Naive thymus-derived CD4-positive, alpha-beta T cell (primary cell): Measurements from ENCODE around the gene COL7A1. TPM values are rescaled to one million over a fixed set of nuclear protein-coding genes. Genes with fewer than 3 reads are reported as not detected.
A peak's percentile ranks its signal among the peaks of the same experiment; 100 is the strongest.

Source experiments
- ATAC-seq: fragments of 150-1000 bp; cut with Tn5 transposase; 2 replicates; pipeline ENCODE4 v1.10.0; 2021; ENCODE audit warnings: mild to moderate bottlenecking, moderate library complexity
- CTCF ChIA-PET: fragments of 350-600 bp; sonication (Branson Sonifier 250); formaldehyde crosslinking; loops from one replicate; lab custom pipeline; 2021; ENCODE audit warnings: antibody characterized with exemption; lab: Charles Lee
- POLR2A ChIA-PET: fragments of 350-600 bp; sonication (Branson Sonifier 250); formaldehyde crosslinking; loops from one replicate; lab custom pipeline; 2021; ENCODE audit warnings: antibody characterized with exemption, inconsistent platforms; lab: Charles Lee
- DNase-seq, 9 donors: peaks; one replicate each; pipeline versions ENCODE4 v3.0.0 to v3.0.0-alpha.2; 2020 to 2022; ENCODE audit warnings: mixed read lengths in 1 of 9
- H3K27ac ChIP-seq: one replicate; pipeline ENCODE4 v1.7.0; 2013; ENCODE audit warnings: mild to moderate bottlenecking, low read depth, low read length, moderate library complexity
- H3K27me3 ChIP-seq, 2 donors: one replicate each; pipeline ENCODE4 v1.7.0; 2013; ENCODE audit warnings: low read length in 2 of 2, mild to moderate bottlenecking in 2 of 2, moderate library complexity in 2 of 2; ENCODE audit not compliant: control insufficient read depth in 2 of 2, insufficient read depth in 2 of 2
- H3K36me3 ChIP-seq, 3 experiments: 1 replicate in 2 of 3; 2 replicates in 1 of 3; pipeline ENCODE4 v1.7.0; 2013; ENCODE audit warnings: low read length in 3 of 3, mild to moderate bottlenecking in 3 of 3, moderate library complexity in 1 of 3; ENCODE audit not compliant: insufficient read depth in 3 of 3, control insufficient read depth in 2 of 3
- H3K4me1 ChIP-seq, 2 donors: one replicate each; pipeline ENCODE4 v1.7.0; 2013; ENCODE audit warnings: low read length in 2 of 2, mild to moderate bottlenecking in 2 of 2, moderate library complexity in 1 of 2; ENCODE audit not compliant: control insufficient read depth in 2 of 2, insufficient read depth in 2 of 2
- H3K4me3 ChIP-seq: 2 replicates; pipeline ENCODE4 v1.7.0; 2013; ENCODE audit warnings: mild to moderate bottlenecking, low read length
- H3K9me3 ChIP-seq, 3 experiments: 1 replicate in 2 of 3; 2 replicates in 1 of 3; pipeline ENCODE4 v1.7.0; 2013; ENCODE audit warnings: low read length in 3 of 3; ENCODE audit not compliant: control insufficient read depth in 2 of 3
- H3K27ac Mint-ChIP-seq, 9 donors: one replicate each; pipeline ENCODE4 v1.8.0; 2020 to 2022; ENCODE audit warnings: mixed read lengths in 9 of 9, mild to moderate bottlenecking in 8 of 9, moderate library complexity in 5 of 9, inconsistent platforms in 2 of 9
- H3K27me3 Mint-ChIP-seq, 5 donors: one replicate each; pipeline ENCODE4 v1.8.0; 2021 to 2022; ENCODE audit warnings: mixed read lengths in 5 of 5, mild to moderate bottlenecking in 1 of 5
- H3K36me3 Mint-ChIP-seq, 5 donors: one replicate each; pipeline ENCODE4 v1.8.0; 2020 to 2022; ENCODE audit warnings: mixed read lengths in 5 of 5, mild to moderate bottlenecking in 3 of 5, inconsistent platforms in 1 of 5
- H3K4me1 Mint-ChIP-seq, 7 donors: one replicate each; pipeline ENCODE4 v1.8.0; 2020 to 2022; ENCODE audit warnings: mixed read lengths in 7 of 7, mild to moderate bottlenecking in 3 of 7, inconsistent platforms in 1 of 7
- H3K4me3 Mint-ChIP-seq, 10 donors: one replicate each; pipeline ENCODE4 v1.8.0; 2020 to 2022; ENCODE audit warnings: mild to moderate bottlenecking in 10 of 10, mixed read lengths in 10 of 10, moderate library complexity in 6 of 10, inconsistent platforms in 2 of 10
- H3K9me3 Mint-ChIP-seq, 11 donors: one replicate each; pipeline ENCODE4 v1.8.0; 2020 to 2022; ENCODE audit warnings: mixed read lengths in 11 of 11, mild to moderate bottlenecking in 4 of 11, inconsistent platforms in 1 of 11, moderate library complexity in 1 of 11
- intact Hi-C, 2 donors: fragments of 100-400 bp; cut with micrococcal nuclease; formaldehyde crosslinking; loops; one replicate each; pipeline ENCODE4 v1.15.1; 2023
- polyA plus RNA-seq, 2 donors: library from polyadenylated mRNA; unstranded; fragments of 300-500 nt; fragmentation: Illumina TruSeq; gene quantifications; one replicate each; pipeline ENCODE4 v1.2.3, GENCODE V29; 2021
- total RNA-seq, 6 experiments: library from RNA in 5 of 6; stranded (reverse) in 5 of 6; gene quantifications; 1 replicate in 5 of 6; 2 replicates in 1 of 6; pipeline ENCODE4 v1.2.3 and lab custom pipeline; 2021 to 2026

Gene COL7A1
- total and polyA plus RNA-seq, 7 experiments from 2014 or later, result 0.71 to 3.4 (median 1.2) TPM; not detected in 2

- CTCF ChIA-PET, result interaction anchor here (0.6 to 10.7 kb wide), 10 partner anchors 13 to 277 kb away, joined by 3 to 187 read pairs (median 3); partner anchors contain the start of genes CCDC51 and TMA7
- Histone ChIP-seq H3K27ac (no peak overlapping the region), H3K36me3 (no peaks in the 10 kb centered on the region), H3K4me3 (no peak overlapping the region), H3K27me3 (no peaks in the 10 kb centered on the region), H3K4me1 (no peaks in the 10 kb centered on the region), H3K9me3 (no peaks in the 10 kb centered on the region)
- Mint-ChIP-seq H3K27ac (peak overlapping the region in 1 of 9 donors; percentile 39), H3K36me3 (peaks cover 0 to 31% (median 5%) of the 10 kb centered on the region in 5 donors), H3K27me3 (no peaks in the 10 kb centered on the region), H3K4me3 (no peak overlapping the region), H3K4me1 (peaks cover 6 to 31% (median 20%) of the 10 kb centered on the region in 7 donors), H3K9me3 (peaks cover 0 to 6% (median 0%) of the 10 kb centered on the region in 11 donors)
- intact Hi-C loops, result loop anchor here in 1 of 2 donors (5.0 kb wide), 1 partner anchor 79 kb away; a partner anchor contains a TSS
- ATAC-seq (no peak), DNase-seq (peak in 5 of 9 donors; percentile 16 to 38 (median 35))
- POLR2A ChIA-PET, result interaction anchor here (0.7 to 3.1 kb wide), 3 partner anchors 34 to 146 kb away, joined by 3 to 17 read pairs (median 4); no protein-coding TSS in a partner anchor
These were observed 48.8 kb downstream of the COL7A1 start for GRCh38 chr3:48546203-48546829.

- Histone ChIP-seq H3K4me1 (no peaks in the 10 kb centered on the region), H3K9me3 (no peaks in the 10 kb centered on the region), H3K4me3 (no peak overlapping the region), H3K36me3 (no peaks in the 10 kb centered on the region), H3K27me3 (no peaks in the 10 kb centered on the region), H3K27ac (no peak overlapping the region)
- Mint-ChIP-seq H3K4me3 (no peak overlapping the region), H3K36me3 (peaks cover 0 to 33% (median 8%) of the 10 kb centered on the region in 5 donors), H3K27ac (peak overlapping the region in 1 of 9 donors; percentile 33), H3K27me3 (no peaks in the 10 kb centered on the region), H3K4me1 (peaks cover 9 to 29% (median 18%) of the 10 kb centered on the region in 7 donors), H3K9me3 (peaks cover 0 to 6% (median 0%) of the 10 kb centered on the region in 11 donors)
- ATAC-seq (no peak), DNase-seq (no peak)
- ChIA-PET POLR2A (interaction anchor here (1.2 kb wide), 1 partner anchor 11 kb away, joined by 4 read pairs; no protein-coding TSS in a partner anchor), CTCF (interaction anchor here (0.6 to 10.7 kb wide), 3 partner anchors 46 to 143 kb away, joined by 4 to 187 read pairs (median 8); no protein-coding TSS in a partner anchor)
- intact Hi-C loops, result no loop called here
These were observed 51.0 kb downstream of the COL7A1 start for GRCh38 chr3:48544141-48544540.

GRCh38 chr3:48543271-48543866, 51.8 kb downstream of the COL7A1 start:
- Histone ChIP-seq H3K4me3 (no peak overlapping the region), H3K27me3 (no peaks in the 10 kb centered on the region), H3K4me1 (no peaks in the 10 kb centered on the region), H3K36me3 (no peaks in the 10 kb centered on the region), H3K27ac (no peak overlapping the region), H3K9me3 (no peaks in the 10 kb centered on the region)
- ChIA-PET CTCF (interaction anchor here (1.0 to 1.2 kb wide), 3 partner anchors 35 to 143 kb away, joined by 3 to 5 read pairs (median 4); a partner anchor contains a TSS), POLR2A (interaction anchor here (0.7 kb wide), 1 partner anchor 37 kb away, joined by 4 read pairs; no protein-coding TSS in a partner anchor)
- Mint-ChIP-seq H3K27me3 (no peaks in the 10 kb centered on the region), H3K27ac (no peak overlapping the region), H3K4me1 (peaks cover 5 to 24% (median 10%) of the 10 kb centered on the region in 7 donors), H3K9me3 (peaks cover 0 to 6% (median 0%) of the 10 kb centered on the region in 11 donors), H3K4me3 (no peak overlapping the region), H3K36me3 (peaks cover 0 to 31% (median 8%) of the 10 kb centered on the region in 5 donors)
- ATAC-seq (peak; percentile 68), DNase-seq (no peak)
- intact Hi-C loops, result no loop called here

- H3K4me1 Mint-ChIP-seq, result peaks cover 0 to 13% (median 11%) of the 10 kb centered on the region in 7 donors
- DNase-seq, result no peak
- POLR2A ChIA-PET, result no interaction called here
- intact Hi-C loops, result no loop called here
- no peaks in the 10 kb centered on the region for H3K4me1 ChIP-seq
- no peaks in the 10 kb centered on the region for H3K27me3 Mint-ChIP-seq
- CTCF ChIA-PET, result no interaction called here
- H3K4me3 Mint-ChIP-seq, result no peak overlapping the region
- H3K36me3 Mint-ChIP-seq, result peaks cover 0 to 39% (median 12%) of the 10 kb centered on the region in 5 donors
- H3K9me3 ChIP-seq, result no peaks in the 10 kb centered on the region
- H3K27ac Mint-ChIP-seq, result no peak overlapping the region
- no peak overlapping the region for H3K27ac ChIP-seq
- peaks cover 0 to 5% (median 0%) of the 10 kb centered on the region in 3 experiments for H3K36me3 ChIP-seq
- H3K9me3 Mint-ChIP-seq, result peaks cover 0 to 6% (median 0%) of the 10 kb centered on the region in 11 donors
- H3K27me3 ChIP-seq, result no peaks in the 10 kb centered on the region
- H3K4me3 ChIP-seq, result no peak overlapping the region
- ATAC-seq, result no peak
These were observed 56.7 kb downstream of the COL7A1 start for GRCh38 chr3:48538451-48538850.

- DNase-seq, result no peak
- ChIA-PET POLR2A (interaction anchor here (0.7 kb wide), 1 partner anchor 8 kb away, joined by 3 read pairs; no protein-coding TSS in a partner anchor), CTCF (interaction anchor here (0.6 to 1.3 kb wide), 6 partner anchors 11 to 711 kb away, joined by 3 to 4 read pairs (median 3); no protein-coding TSS in a partner anchor)
- H3K36me3 Mint-ChIP-seq, result peaks cover 0 to 38% (median 7%) of the 10 kb centered on the region in 5 donors
- intact Hi-C loops, result no loop called here
- H3K27ac Mint-ChIP-seq, result no peak overlapping the region
- no peak overlapping the region for H3K4me3 ChIP-seq
- H3K27ac ChIP-seq, result no peak overlapping the region
- H3K27me3 ChIP-seq, result no peaks in the 10 kb centered on the region
- H3K9me3 ChIP-seq, result no peaks in the 10 kb centered on the region
- no peaks in the 10 kb centered on the region for H3K27me3 Mint-ChIP-seq
- H3K4me1 Mint-ChIP-seq, result peaks cover 0 to 16% (median 10%) of the 10 kb centered on the region in 7 donors
- H3K36me3 ChIP-seq, result peaks cover 0 to 5% (median 0%) of the 10 kb centered on the region in 3 experiments
- no peaks in the 10 kb centered on the region for H3K4me1 ChIP-seq
- no peak for ATAC-seq
- no peak overlapping the region for H3K4me3 Mint-ChIP-seq
- H3K9me3 Mint-ChIP-seq, result no peaks in the 10 kb centered on the region
These were observed 58.3 kb downstream of the COL7A1 start for GRCh38 chr3:48536785-48537184.

GRCh38 chr3:48536116-48536515, 59.0 kb downstream of the COL7A1 start:
- H3K9me3 Mint-ChIP-seq, result no peaks in the 10 kb centered on the region
- intact Hi-C loops, result no loop called here
- no peak for DNase-seq
- ChIA-PET CTCF (interaction anchor here (0.5 to 1.2 kb wide), 5 partner anchors 11 to 711 kb away, joined by 3 read pairs; no protein-coding TSS in a partner anchor), POLR2A (no interaction called here)
- H3K4me1 Mint-ChIP-seq, result peaks cover 0 to 16% (median 9%) of the 10 kb centered on the region in 7 donors
- Histone ChIP-seq H3K4me1 (no peaks in the 10 kb centered on the region), H3K4me3 (no peak overlapping the region), H3K27me3 (no peaks in the 10 kb centered on the region), H3K36me3 (peaks cover 0 to 5% (median 0%) of the 10 kb centered on the region in 3 experiments), H3K27ac (no peak overlapping the region), H3K9me3 (no peaks in the 10 kb centered on the region)
- H3K4me3 Mint-ChIP-seq, result no peak overlapping the region
- H3K27me3 Mint-ChIP-seq, result no peaks in the 10 kb centered on the region
- no peak overlapping the region for H3K27ac Mint-ChIP-seq
- peaks cover 0 to 40% (median 7%) of the 10 kb centered on the region in 5 donors for H3K36me3 Mint-ChIP-seq
- ATAC-seq, result peak; percentile 24
